Head of caudate nucleus (tissue), 42 donors: ENCODE results near the gene FGF12.

Experiments used
- DNase-seq, 42 donors: peaks; one replicate each; pipeline versions ENCODE4 v3.0.0 to v3.0.0-alpha.2; 2020 to 2021; ENCODE audit warnings: mixed read lengths in 7 of 42
- intact Hi-C: fragments of 100-400 bp; cut with DNase I; formaldehyde crosslinking; loops from one replicate; pipeline ENCODE4 v1.15.0; 2022

The FGF12 gene

DNA sequence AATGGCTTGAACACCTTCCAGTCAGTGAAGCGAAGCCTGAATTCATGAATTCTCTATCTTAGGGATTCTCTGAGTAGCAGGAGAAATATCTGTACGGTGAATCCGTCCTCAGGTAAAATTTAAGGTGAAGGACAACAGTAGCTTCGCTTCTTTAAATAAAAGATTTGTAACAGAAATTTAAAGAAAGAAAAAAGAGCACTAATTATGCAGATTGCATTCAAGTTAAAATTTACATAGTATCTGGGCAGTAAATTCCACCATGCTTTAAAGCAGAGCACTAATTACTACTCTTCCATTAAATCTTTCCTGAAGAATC lies 282.6 kb downstream of the FGF12 start:
- no peak for DNase-seq
- intact Hi-C loops: loop anchor here (5.0 to 10.0 kb wide), 2 partner anchors 310 to 1027 kb away; no protein-coding TSS in a partner anchor

DNA sequence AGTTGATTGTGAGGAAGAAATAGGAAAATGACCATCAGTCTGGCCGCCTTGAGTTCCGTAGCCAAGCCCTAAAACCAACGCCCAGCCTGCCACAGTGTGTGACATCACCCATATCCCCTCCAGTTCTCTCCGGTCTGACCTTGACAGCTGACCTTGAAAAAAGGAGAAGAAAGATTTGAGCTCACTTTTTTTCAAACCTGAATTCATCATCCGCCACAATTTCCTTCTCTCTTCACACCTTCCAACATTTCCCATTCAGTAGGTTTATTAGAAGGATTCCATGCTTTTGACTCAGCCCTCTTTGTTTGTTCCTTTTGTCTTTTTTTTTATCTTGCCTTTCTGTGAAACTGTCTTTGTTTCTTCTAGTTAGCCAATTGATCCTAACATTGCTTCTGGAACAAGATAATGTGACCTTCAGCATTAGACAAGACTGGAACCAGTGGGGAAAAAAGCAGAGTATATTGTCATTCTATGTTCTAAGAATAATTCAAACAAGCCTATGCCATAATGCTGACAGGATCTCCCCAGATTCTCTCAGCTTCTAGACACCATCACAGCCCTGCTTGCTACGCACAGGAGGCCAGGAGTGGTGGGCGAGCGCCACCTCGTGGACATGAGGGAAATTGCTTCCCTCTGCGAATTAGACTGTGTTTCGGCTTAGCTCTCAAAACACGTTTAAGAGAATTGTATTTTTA lies 283.1 kb downstream of the FGF12 start:
- DNase-seq: peak; percentile 53 to 92 (median 83)
- intact Hi-C loops: loop anchor here (5.0 to 10.0 kb wide), 2 partner anchors 309 to 1027 kb away; no protein-coding TSS in a partner anchor

DNA sequence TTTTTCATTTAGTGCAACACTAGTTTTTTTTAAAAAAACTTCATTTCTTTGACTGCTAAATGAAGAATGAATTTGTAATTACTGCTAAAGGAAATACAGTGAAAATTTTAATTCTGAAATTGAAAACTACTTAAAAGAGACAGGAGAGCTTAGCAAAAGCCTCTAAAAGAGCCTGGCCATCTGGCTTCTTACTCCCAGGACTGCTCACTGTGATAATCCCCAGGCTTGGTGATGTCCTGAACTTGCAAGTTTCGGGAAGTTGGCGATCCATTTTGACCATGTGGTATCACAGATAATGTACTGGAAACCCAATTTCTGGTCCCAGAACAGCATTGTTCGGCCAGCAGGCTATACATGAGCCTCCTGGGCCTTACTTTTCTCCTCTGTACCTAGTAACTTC lies 292.1 kb downstream of the FGF12 start:
- no peak for DNase-seq
- intact Hi-C loops: no loop called here

GRCh38 chr3:192434186-192434585 lies 293.2 kb downstream of the FGF12 start:
- DNase-seq: no peak
- intact Hi-C loops: no loop called here

- no peak for DNase-seq
- intact Hi-C loops: no loop called here
Observed at GRCh38 chr3:192433704-192434103, 293.6 kb downstream of the FGF12 start.

- no peak for DNase-seq
- intact Hi-C loops: no loop called here
Observed at GRCh38 chr3:192422997-192423342, 304.4 kb downstream of the FGF12 start.

- no peak for DNase-seq
- intact Hi-C loops: no loop called here
Observed at GRCh38 chr3:192422321-192422996, 304.9 kb downstream of the FGF12 start.

- intact Hi-C loops: no loop called here
Observed at GRCh38 chr3:192419312-192419711, 308.0 kb downstream of the FGF12 start.

DNA sequence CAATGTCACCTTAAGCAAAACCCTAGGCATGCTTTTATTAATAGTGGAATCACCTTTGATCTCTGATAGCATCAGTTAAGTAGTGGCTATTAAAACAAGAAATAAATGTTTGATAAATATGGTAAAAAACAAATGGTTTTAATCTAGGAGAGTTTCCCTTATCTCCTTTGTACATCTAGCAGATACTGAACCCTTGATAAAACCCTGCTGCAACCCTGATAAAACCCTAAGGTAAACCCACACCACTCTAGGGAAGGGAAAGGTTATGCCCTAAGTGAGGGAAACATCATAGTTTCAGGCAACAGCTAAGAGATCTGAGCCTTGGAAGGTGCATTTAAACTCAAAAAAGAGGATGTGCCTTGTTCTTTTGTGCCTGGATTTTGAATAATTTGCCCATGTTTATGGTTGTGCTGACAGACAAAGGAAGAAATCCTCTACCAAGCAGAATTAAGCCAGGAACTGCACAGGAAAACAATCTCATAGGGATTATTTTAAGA lies 309.7 kb downstream of the FGF12 start:
- intact Hi-C loops: no loop called here
- no peak for DNase-seq

More at GRCh38 chr3:192419312-192419711, 308.0 kb downstream of the FGF12 start:
- no peak for DNase-seq

DNA sequence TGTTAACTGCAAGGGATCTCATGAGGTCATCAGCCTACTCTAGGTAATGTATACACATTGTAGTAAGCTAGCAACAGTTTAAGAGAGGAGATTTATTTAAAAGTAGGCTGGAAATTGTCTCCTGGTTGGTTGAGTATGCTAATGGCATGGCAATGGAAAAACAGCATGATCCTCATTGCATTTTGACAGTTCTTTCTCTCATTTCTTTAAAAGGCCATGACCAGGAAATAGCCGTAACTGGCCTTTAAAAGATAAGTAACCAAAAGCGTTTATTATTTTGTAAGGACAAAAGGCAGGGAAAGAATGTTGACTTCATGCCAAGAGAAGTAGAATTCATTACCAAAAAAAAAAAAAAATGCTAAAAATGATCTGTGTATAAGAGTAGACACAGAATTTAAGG lies 310.3 kb downstream of the FGF12 start:
- no peak for DNase-seq
- intact Hi-C loops: no loop called here

DNA sequence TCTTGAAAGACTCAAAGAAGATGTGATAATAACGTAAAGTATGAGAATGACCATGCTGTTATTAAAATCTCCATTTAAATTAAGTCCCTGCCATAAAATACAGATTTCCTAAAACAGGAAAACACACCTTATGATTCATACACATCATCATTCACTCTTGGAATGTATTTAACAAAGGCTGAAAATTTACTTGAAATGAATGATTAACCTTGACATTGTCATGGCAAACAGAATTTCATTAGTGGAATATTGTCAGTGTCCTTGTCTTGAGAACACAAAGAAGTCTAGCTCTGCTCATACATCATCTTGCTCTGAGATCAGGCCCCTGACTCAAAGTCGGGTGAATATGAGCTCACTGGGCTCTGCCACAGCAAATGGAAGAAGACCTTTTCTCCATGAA lies 313.9 kb downstream of the FGF12 start:
- intact Hi-C loops: no loop called here
- no peak for DNase-seq

- intact Hi-C loops: no loop called here
- no peak for DNase-seq
Observed at GRCh38 chr3:192410684-192410960, 316.7 kb downstream of the FGF12 start.

GRCh38 chr3:192409838-192410683 lies 317.3 kb downstream of the FGF12 start:
- intact Hi-C loops: no loop called here
- DNase-seq: peak in 32 of 42 donors; percentile 4 to 61 (median 28)

DNA sequence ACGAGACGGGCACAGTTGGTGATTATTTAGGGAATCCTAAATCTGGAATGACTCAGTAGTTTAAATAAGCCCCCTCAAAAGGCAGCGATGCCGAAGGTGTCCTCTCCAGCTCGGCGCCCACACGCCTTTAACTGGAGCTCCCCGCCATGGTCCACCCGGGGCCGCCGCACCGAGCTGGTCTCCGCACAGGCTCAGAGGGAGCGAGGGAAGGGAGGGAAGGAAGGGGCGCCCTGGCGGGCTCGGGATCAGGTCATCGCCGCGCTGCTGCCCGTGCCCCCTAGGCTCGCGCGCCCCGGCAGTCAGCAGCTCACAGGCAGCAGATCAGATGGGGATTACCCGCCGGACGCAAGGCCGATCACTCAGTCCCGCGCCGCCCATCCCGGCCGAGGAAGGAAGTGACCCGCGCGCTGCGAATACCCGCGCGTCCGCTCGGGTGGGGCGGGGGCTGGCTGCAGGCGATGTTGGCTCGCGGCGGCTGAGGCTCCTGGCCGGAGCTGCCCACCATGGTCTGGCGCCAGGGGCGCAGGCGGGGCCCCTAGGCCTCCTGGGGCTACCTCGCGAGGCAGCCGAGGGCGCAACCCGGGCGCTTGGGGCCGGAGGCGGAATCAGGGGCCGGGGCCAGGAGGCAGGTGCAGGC lies 318.0 kb downstream of the FGF12 start:
- intact Hi-C loops: no loop called here
- peak in 33 of 42 donors; percentile 6 to 57 (median 29) for DNase-seq

- peak in 23 of 42 donors; percentile 2 to 46 (median 16) for DNase-seq
- intact Hi-C loops: no loop called here
Observed at GRCh38 chr3:192408647-192409200, 318.6 kb downstream of the FGF12 start.

GRCh38 chr3:192408007-192408646 lies 319.2 kb downstream of the FGF12 start:
- intact Hi-C loops: no loop called here
- peak in 35 of 42 donors; percentile 11 to 66 (median 34) for DNase-seq

- DNase-seq: no peak
- intact Hi-C loops: no loop called here
Observed at GRCh38 chr3:192399767-192400166, 327.6 kb downstream of the FGF12 start.

DNA sequence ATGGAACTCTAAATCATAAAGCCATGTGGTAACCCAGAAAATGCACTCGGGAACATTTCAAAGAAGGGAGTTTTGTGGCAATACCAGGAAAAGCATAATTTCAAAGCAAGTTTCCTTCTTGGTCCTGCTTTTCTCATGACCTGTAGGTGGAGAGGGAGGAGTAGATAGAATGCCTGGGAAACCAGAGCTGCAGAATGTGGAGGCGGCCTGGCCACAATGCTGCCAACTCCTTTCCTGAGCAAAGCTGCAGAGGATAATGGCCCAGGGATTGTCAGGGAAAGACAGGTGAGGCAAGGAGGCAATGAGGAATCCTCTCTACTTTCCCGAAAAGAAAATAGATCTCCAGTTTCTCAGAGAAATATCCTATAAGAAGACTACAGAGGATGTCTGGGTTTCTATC lies 330.3 kb downstream of the FGF12 start:
- DNase-seq: no peak
- intact Hi-C loops: no loop called here

GRCh38 chr3:192395506-192395905 lies 331.8 kb downstream of the FGF12 start:
- intact Hi-C loops: no loop called here
- no peak for DNase-seq
